NCI-H2171 (cell line): ENCODE measurements around the gene KLHL8.
"Not testable (repeated sequence)": the region's sequence is repeated elsewhere in the genome, so short reads cannot be mapped to it uniquely, and the experiment has no call there.

ENCODE experiments used
- DNase-seq: peaks from one replicate; lab custom pipeline; 2025; lab: John Stamatoyannopoulos, UW

The KLHL8 gene

DNA sequence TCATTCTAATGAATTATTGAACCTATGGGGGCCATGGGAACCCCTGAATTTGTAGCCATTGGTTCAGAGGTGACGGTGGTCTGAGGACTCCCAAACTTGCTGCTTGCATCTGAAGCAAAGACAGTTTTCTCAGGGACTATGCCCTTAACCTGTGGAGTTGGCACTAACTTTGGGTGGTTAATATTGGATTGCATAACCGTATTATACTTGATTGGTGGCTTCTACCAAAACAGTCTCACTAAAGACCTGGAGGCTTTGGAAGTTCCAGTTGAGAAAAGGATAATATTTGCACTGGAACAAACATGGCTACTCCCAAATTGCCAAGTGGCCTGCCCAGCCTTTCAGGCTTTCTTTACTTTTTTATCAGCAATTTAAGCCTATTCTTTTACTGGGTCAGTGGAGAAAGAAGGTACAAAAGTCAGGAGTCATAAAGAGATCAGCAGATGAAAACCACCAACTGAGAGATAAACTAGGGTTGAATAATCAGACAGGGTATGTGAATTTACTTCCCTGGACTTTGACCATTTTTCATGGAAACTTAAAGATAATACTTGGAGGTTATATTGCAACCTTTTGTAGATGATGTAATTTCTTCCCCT is 7.9 kb upstream of the KLHL8 start:
- no peak for DNase-seq

DNA sequence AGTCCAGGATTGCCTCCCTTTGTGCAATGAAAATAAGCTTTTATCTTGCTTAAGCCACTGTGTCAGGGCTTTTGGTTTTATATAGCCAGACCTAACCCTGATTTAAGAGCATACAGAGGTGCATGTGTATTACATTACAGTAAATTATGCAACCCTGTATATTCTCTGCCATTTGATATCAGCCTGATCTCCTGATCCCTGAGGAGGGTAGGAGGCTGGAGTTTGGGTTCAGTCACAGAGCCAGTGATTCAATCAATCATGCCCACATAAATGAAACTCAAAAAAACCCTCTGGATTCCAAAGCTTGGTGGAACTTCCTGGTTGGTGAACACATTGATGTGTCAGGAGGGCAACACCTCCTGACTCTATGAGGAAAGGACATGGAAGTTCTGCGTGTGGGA is 7.3 kb upstream of the KLHL8 start:
- no peak for DNase-seq

- no peak for DNase-seq
Observed at GRCh38 chr4:87225936-87226335, 5.5 kb upstream of the KLHL8 start.

DNA sequence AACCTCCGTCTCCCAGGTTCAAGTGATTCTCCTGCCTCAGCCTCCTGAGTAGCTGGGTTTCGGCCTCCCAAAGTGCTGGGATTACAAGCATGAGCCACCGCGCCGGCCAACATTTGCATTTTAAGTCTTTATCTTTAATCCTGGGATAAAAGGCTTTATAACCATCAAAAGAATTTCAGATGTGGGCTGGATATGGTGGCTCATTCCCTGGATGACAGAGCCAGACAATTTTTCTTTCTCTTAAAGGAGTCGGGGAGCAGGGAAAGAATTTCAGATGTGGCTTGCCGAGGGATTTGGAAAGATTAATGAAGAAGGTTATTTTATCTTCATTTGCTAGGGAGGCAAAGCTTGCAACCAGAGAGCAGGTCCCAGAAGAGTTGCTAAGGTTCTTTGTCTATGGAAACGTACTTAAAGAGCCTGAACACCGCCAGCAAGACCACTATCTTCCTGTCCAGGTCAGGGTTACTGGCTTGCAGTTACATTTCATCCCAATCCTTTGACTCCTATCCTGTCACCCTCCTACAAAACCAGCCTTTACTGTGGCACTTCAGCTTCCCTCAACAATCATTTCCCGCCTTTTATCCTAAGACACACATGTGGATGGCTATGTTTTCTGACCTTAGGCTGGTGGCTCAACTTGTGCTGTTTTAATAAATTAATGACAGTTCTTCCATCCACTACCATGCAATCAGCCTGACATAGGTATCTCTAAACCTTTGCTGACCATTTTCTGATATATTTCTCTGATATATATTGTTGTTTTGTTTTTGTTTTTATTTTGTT is 3.9 kb upstream of the KLHL8 start:
- DNase-seq: no peak

- DNase-seq: no peak
Observed at GRCh38 chr4:87219632-87220093, 755 bp downstream of the KLHL8 start.

- not testable (repeated sequence) for DNase-seq
Observed at GRCh38 chr4:87217235-87217763, 3.1 kb downstream of the KLHL8 start.

- DNase-seq: no peak
Observed at GRCh38 chr4:87216469-87216868, 3.9 kb downstream of the KLHL8 start.

DNA sequence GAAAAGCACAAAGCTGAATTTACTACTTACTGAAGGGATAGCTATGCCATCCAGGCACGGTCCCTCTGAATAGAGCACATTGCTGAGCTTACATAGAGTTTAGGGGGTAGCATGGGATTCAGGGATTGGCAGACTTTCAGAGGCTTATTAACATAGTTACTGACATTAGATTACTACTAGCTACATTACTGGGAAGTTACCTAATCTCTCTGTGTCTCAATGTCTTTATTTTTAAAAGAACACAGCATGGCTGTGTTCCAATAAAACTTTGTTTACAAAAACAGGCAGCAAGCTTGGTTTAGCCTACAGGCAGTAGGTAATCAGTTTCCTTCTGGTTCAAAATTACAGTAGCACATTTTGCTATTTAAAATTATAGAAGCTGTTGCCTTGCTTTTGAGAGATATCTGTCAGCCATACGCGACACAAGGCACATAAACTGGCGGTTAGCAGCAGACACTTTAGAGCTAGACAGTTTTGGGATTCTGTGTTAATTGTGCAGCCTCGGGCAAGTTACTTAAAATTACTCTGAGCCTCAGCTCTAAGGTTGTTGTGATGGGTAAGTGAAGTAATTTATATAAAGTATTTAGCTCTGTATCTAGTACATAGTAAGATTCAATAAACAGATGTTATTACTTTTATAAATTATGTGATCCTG is 6.9 kb downstream of the KLHL8 start:
- DNase-seq: no peak

- DNase-seq: no peak
Observed at GRCh38 chr4:87211249-87211952, 9.0 kb downstream of the KLHL8 start.

DNA sequence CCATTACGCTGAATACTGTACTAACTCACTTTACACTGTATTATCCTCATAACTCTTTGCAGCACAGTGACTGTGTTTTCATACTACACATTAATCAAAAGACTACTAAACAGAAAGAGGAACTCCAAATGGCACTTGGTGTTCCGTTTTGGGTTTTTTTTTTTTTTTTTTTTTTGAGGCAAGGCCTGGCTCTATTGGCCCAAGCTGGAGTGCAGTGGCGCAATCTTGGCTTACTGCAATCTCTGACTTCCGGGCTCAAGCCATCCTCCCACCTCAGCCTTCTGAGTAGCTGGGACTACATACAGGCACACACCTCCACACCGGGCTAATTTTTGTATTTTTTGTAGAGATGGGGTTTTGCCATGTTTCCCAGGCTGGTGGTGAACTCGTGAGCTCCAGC is 10.7 kb downstream of the KLHL8 start:
- no peak for DNase-seq

DNA sequence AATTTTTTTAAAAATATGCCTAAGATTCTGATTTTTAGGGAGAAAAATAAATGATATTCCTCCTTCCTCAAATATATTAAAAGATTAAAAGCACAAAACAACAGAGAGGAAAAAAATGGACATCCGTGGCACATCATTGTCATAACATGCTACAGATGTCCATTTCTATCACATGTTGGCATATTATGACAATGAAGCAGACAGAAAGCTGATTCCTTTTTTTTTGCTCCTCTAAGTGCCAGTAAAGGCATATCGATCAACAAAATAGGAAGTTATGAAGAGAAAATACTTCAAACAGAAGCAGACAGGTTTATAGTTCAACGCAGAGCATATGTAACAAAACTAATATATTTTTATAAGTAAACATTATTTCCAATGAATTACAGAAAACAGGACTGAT is 11.2 kb downstream of the KLHL8 start:
- DNase-seq: no peak

GRCh38 chr4:87204559-87204958 is 15.9 kb downstream of the KLHL8 start:
- DNase-seq: no peak

DNA sequence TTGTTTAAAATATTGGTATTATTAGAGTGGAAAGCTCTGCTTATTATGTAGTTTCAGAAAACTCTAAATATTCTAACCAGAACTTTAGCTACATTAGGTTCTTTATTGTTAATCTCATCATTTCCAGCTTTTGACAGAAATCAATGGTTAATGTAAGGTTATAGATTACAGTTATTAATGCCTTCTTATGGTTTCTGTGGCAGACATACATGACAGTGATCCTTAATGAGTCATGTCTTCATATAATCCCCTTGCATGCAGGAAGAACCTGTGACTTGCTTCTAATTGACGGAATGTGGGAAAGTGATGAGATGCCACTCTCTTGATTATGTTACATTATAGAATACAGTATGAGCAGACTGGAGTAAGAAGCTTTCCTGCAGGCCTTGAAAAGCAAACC is 23.5 kb downstream of the KLHL8 start:
- no peak for DNase-seq

DNA sequence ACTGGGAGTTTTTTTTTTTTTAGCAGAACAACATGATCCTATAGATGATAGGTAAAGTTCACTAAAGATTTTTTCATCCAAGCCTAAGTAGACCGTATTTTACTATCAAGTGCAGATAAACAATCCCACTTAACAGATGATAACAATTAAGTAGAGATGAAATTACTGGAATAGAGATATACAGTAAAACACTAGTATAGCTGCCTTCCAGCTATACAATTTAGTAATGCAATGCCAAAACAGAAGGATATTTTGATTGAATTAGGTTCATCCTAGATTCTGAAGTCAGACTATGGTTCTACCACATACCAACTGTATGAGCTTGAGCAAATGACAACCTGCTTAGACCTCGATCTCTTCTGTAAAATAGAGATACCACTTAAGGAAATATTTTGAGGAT is 24.3 kb downstream of the KLHL8 start:
- no peak for DNase-seq

DNA sequence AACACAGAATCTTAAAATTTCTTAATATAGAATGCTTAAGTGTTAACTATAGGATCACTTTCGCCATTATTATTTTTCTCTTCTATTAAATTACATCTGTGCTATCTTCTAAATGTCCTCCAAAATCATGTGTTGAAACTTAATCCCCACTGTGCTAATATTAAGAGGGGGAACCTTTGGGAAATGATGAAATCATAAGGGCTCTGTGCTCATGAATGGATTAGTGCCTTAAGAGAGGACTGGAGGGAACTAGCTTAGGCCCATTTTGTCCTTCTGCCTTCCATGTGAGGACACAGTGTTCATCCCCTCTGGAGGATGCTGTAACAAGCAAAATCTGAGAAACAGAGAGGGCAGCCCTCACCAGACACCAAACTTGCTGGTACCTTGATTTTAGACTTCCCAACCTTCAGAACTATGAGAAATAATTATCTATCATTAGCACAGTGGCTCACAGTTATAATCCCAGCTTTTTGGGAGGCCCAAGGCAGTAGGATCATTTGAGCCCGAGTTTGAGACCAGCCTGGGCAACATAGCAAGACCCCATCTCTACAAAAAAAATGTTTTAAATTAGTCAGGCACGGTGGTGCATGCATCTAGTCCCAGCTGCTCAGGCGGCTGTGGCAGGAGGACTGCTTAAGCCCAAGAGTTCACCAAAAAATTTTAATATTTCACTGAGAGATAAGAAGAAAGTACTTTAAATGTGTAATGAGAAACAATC is 26.3 kb downstream of the KLHL8 start:
- no peak for DNase-seq

DNA sequence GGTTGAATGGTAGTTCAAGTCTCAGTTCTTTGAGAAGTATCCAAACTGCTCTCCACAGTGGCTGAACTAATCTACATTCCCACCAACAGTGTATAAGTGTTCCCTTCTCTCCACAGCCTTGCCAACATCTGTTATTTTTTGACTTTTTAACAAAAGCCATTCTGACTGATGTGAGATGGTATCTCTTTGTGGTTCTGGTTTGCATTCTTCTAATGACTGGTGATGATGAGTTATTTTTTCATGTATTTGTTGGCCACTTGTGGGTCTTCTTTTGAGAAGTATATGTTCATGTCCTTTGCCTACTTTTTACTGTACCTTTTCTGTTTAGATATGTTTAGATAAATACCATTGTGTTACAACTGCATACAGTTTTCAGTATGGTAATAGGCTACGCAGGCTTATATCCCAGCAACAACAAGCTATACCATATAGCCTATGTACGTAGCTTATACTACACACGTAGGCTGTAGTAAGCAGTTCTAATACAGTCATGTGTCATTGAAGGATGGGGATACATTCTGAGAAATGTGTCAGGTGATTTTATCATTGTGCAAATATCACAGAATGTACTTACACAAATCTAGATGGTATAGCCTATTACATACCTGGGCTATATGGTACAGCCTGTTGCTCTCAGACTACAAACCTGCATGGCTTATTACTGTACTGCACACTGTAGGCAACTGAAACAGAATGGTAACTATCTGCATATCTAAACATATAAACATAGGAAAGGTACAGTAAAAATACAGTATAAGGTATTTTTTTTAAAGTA is 28.1 kb downstream of the KLHL8 start:
- no peak for DNase-seq

GRCh38 chr4:87188932-87189331 is 31.5 kb downstream of the KLHL8 start:
- no peak for DNase-seq

DNA sequence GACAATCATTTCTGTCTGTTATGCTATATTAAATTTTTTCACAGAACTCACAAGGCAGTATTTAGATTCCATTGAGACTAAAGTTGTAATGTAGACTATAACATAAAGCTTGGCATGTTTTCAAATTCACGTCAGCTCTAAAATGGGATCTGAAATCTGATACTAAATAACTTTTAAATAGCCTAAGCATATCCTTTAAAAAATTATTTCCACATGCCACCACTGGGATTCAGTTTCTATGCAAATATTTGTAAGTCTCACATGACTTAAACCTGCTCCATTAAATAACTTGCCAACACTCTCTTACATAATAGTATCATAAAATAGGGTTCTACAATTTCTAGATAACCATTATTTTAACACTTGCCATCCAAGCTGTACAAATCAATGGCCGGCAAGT is 32.4 kb downstream of the KLHL8 start:
- DNase-seq: peak; percentile 14

DNA sequence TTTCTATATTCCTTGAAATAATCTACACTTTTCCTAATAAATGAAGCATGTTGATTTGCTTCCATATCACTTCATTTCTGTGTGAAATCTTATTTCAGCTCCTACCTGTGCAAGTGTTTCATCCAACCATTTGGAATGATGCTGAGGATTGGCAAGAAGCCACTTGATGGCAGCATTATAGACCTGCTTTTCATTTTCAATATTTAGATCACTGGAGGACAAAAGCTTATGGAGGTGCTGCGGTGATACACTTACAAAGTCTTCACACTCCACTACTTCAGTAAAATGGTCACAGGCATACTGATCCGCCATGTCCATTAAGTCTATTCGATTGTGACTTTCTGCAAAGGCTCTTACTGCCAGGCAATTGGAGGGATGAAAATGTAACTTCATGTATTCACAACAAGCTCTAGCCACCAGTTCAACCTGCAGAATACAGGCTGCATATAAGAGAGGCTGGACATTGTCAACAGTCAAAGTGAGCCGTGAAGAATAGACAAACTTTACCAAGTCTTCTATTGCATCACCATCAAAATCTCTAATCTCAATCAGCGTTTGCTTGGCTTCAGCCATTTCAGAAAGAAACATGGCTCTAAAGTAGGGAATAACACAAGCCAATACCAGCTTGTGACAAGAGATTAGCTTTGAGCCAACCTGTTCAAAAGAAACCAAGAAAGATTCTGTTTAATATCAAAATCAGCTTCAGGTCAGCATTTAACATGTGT is 35.1 kb downstream of the KLHL8 start:
- no peak for DNase-seq

GRCh38 chr4:87180767-87181166 is 39.7 kb downstream of the KLHL8 start:
- no peak for DNase-seq
